ENCODE measurements around the gene ZNF827. TPM values are rescaled to one million over a fixed set of nuclear protein-coding genes. Genes with fewer than 3 reads are reported as not detected.

The ZNF827 gene
- 10 to 100 TPM in 2 of 4 donors, 1 to 10 TPM in 2; 3.0 to 11.0 (median 8.8) TPM for total RNA-seq

DNA sequence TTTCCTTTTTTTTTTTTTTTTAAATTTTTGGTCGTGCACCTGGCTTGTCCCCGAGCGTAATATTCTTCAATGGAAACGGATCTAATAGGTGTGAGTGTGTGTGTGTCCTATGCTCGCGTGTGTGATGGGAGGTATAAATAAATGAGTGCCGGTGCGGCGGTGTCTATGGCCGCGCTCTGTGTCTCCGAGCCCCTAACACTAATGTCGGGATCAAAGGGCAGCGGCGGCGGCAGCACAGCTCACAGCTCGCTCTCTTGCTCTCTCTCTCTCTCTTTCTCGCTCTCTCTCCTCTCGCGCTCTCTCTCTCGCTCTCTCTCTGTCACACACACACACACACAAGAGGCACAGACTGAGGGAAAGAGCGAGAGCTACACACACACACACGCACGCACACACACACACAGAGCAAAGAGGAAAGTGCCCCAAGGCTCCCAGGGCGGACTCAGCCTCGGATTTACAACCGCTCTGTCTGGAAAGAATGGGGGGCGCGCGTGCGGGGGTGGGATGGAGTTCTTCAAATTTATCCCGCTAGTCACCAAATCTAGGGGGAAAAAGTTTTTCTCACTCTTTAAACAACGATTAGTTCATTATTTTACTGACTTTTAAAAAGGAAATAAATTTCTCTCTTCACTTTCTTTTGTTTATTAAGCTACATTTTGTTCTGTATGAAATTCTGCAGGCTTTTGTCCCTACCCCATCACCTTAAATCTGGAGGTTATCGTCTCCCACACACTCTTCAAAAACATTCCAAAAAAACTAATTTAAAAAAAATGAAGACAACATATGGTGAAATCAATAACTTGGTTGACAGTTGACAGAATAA lies at the start of gene ZNF827:
TSS of gene ZNF827 (minus strand) at position 206 of the 823 bp plus-strand sequence. CDS start 416 bp downstream, outside the sequence.
- H3K27ac ChIP-seq = peak within 1 kb of the TSS; percentile 93
- no peaks in the 10 kb centered on the region for H3K36me3 ChIP-seq
- no peaks in the 10 kb centered on the region for H3K27me3 ChIP-seq
- no peaks in the 10 kb centered on the region for H3K9me3 ChIP-seq
- H3K4me3 ChIP-seq = peak within 1 kb of the TSS; percentile 89
- H3K4me1 ChIP-seq = peaks cover 9% of the 10 kb centered on the region
- DNase-seq (ENCODE audit: low spot score in 2 of 2) = peak in 1 of 2 donors; percentile 67
- TF ChIP-seq POLR2AphosphoS5 (IDR thresholded peaks at IDR 0.05) = no peak
- TF ChIP-seq CTCF (IDR thresholded peaks at IDR 0.05) = no peak
- no peak for TF ChIP-seq POLR2A (IDR thresholded peaks at IDR 0.05)
- no peak for TF ChIP-seq EP300 (IDR thresholded peaks at IDR 0.05)
- WGBS = 3% methylated on average over 34 of the region's 34 CpGs

- Histone ChIP-seq H3K4me1 (no peaks in the 10 kb centered on the region), H3K9me3 (no peaks in the 10 kb centered on the region), H3K4me3 (no peak overlapping the region), H3K36me3 (no peaks in the 10 kb centered on the region), H3K27me3 (no peaks in the 10 kb centered on the region), H3K27ac (no peak overlapping the region)
- WGBS = 77% methylated on average over 4 of the region's 4 CpGs
- no peak for DNase-seq (ENCODE audit: low spot score in 2 of 2)
- TF ChIP-seq POLR2AphosphoS5 (IDR thresholded peaks at IDR 0.05) = no peak
- TF ChIP-seq POLR2A (IDR thresholded peaks at IDR 0.05) = no peak
- TF ChIP-seq CTCF (IDR thresholded peaks at IDR 0.05) = no peak
- TF ChIP-seq EP300 (IDR thresholded peaks at IDR 0.05) = no peak
Measured at GRCh38 chr4:145984563-145984962, 45.9 kb upstream of the ZNF827 start.

GRCh38 chr4:145982791-145983190 lies 44.2 kb upstream of the ZNF827 start:
- H3K9me3 ChIP-seq = no peaks in the 10 kb centered on the region
- no peaks in the 10 kb centered on the region for H3K36me3 ChIP-seq
- H3K27ac ChIP-seq = no peak overlapping the region
- TF ChIP-seq POLR2A (IDR thresholded peaks at IDR 0.05) (no peak), EP300 (IDR thresholded peaks at IDR 0.05) (no peak), CTCF (IDR thresholded peaks at IDR 0.05) (no peak), POLR2AphosphoS5 (IDR thresholded peaks at IDR 0.05) (no peak)
- H3K4me1 ChIP-seq = no peaks in the 10 kb centered on the region
- no peak overlapping the region for H3K4me3 ChIP-seq
- H3K27me3 ChIP-seq = no peaks in the 10 kb centered on the region
- WGBS = 74% methylated on average over 4 of the region's 4 CpGs
- DNase-seq (ENCODE audit: low spot score in 2 of 2) = no peak

DNA sequence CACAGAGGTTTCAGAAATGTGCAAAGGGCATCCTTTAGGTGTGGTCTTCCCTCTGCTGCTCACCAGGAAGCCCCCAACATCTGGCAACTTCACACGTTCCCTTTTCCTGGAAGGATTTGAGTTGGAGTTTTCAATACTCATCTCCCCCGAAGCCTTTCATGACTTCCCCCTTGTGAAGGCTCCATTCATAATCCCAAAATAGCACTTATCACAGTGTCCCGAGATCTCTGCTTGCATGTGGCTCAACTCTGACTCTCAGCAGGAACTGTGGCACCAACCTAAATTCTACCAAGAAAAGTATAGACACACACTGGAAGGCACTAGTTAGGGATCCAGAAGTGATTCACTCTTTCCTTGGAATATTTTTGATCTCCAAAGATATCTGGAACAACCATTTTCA lies 40.5 kb upstream of the ZNF827 start:
- no peaks in the 10 kb centered on the region for H3K4me1 ChIP-seq
- TF ChIP-seq CTCF (IDR thresholded peaks at IDR 0.05) (no peak), POLR2AphosphoS5 (IDR thresholded peaks at IDR 0.05) (no peak), POLR2A (IDR thresholded peaks at IDR 0.05) (no peak), EP300 (IDR thresholded peaks at IDR 0.05) (no peak)
- no peak for DNase-seq (ENCODE audit: low spot score in 2 of 2)
- no peaks in the 10 kb centered on the region for H3K9me3 ChIP-seq
- H3K4me3 ChIP-seq = no peak overlapping the region
- no peaks in the 10 kb centered on the region for H3K36me3 ChIP-seq
- no peak overlapping the region for H3K27ac ChIP-seq
- no peaks in the 10 kb centered on the region for H3K27me3 ChIP-seq
- 74% methylated on average over 3 of the region's 3 CpGs for WGBS

DNA sequence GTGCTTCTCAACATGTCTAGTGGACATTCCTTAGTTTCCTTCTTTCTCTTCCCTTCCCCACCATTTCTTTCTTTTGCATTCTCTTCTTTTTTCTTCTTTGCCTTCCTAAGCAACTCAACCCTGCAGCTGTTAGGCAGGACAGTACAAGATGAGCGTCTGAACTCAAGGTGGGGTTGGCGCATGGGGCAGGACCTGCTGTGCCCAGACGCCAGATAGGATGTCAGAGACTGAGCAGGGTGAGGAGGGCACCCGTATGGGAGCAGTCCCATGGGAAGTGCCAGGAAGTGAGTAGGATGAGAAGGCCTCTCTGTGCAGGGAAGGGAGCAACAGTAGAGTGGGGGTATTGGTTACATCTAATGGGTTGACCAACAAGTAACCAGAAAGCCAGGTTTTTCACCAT lies 38.1 kb upstream of the ZNF827 start:
- Histone ChIP-seq H3K9me3 (no peaks in the 10 kb centered on the region), H3K27ac (no peak overlapping the region), H3K27me3 (no peaks in the 10 kb centered on the region), H3K4me1 (no peaks in the 10 kb centered on the region), H3K4me3 (no peak overlapping the region), H3K36me3 (no peaks in the 10 kb centered on the region)
- DNase-seq (ENCODE audit: low spot score in 2 of 2) = no peak
- WGBS = 89% methylated on average over 4 of the region's 4 CpGs
- TF ChIP-seq EP300 (IDR thresholded peaks at IDR 0.05) (no peak), CTCF (IDR thresholded peaks at IDR 0.05) (no peak), POLR2AphosphoS5 (IDR thresholded peaks at IDR 0.05) (no peak), POLR2A (IDR thresholded peaks at IDR 0.05) (no peak)
